Brain microvascular endothelial cell (primary cell): ENCODE data around the gene WWOX.

ENCODE experiments used
- DNase-seq: peaks from one replicate; pipeline ENCODE4 v3.0.0-alpha.2; 2020
- H3K27ac ChIP-seq: fragments of 250-450 bp; sonication (Bioruptor Pico); 2 replicates; pipeline ENCODE4 v1.5.1; 2020; ENCODE audit warnings: mild to moderate bottlenecking, moderate library complexity
- H3K27me3 ChIP-seq: fragments of 250-450 bp; sonication (Bioruptor Pico); replicated peaks from 2 replicates; pipeline ENCODE4 v1.5.1; 2020; ENCODE audit warnings: mild to moderate bottlenecking
- H3K36me3 ChIP-seq: fragments of 250-450 bp; sonication (Bioruptor Pico); replicated peaks from 2 replicates; pipeline ENCODE4 v1.5.1; 2020; ENCODE audit warnings: mild to moderate bottlenecking
- H3K4me3 ChIP-seq: 2 replicates; pipeline ENCODE4 v1.5.1; 2011; ENCODE audit warnings: low read depth, mild to moderate bottlenecking, control low read depth, low read length, moderate library complexity
- in situ Hi-C: cut with HindIII; loops from 2 replicates; pipeline ENCODE4 v1.10.0; 2017; ENCODE audit warnings: low sequenced_read_pairs, low pct_ligation_motif_present
- TF ChIP-seq, protein P1 (sequence below): IDR thresholded peaks from 2 replicates; pipeline ENCODE4 v1.5.1; 2011; ENCODE audit warnings: low read depth, mild to moderate bottlenecking, moderate library complexity, low read length, control low read depth, inconsistent platforms; ENCODE audit errors: missing control alignments

The WWOX gene

DNA sequence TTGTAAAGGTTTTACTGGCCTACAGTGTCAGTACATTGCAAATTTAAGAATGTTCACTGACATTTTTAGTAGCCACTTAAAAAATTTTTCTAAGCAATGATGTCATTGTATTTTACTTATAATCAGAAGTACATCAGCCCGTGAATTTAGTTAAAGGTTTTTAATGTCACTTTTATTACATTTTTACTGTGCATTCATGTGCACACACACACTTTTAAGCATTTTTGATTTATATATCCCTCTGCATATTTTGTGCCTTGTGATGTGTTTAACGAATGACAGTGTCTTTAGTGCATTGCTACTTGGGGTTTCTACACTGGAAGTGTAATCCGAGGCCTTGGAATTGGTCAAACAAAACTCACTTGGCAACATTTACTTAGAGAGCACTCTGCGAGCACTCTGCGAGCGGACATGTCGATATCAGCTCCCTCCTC is 190.4 kb downstream of the WWOX start:
- in situ Hi-C loops = no loop called here
- DNase-seq = no peak
- H3K4me3 ChIP-seq = no peak overlapping the region
- TF ChIP-seq, protein P1, sequence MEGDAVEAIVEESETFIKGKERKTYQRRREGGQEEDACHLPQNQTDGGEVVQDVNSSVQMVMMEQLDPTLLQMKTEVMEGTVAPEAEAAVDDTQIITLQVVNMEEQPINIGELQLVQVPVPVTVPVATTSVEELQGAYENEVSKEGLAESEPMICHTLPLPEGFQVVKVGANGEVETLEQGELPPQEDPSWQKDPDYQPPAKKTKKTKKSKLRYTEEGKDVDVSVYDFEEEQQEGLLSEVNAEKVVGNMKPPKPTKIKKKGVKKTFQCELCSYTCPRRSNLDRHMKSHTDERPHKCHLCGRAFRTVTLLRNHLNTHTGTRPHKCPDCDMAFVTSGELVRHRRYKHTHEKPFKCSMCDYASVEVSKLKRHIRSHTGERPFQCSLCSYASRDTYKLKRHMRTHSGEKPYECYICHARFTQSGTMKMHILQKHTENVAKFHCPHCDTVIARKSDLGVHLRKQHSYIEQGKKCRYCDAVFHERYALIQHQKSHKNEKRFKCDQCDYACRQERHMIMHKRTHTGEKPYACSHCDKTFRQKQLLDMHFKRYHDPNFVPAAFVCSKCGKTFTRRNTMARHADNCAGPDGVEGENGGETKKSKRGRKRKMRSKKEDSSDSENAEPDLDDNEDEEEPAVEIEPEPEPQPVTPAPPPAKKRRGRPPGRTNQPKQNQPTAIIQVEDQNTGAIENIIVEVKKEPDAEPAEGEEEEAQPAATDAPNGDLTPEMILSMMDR = no peak
- no peaks in the 10 kb centered on the region for H3K36me3 ChIP-seq
- H3K27ac ChIP-seq = no peak overlapping the region
- no peaks in the 10 kb centered on the region for H3K27me3 ChIP-seq

- Histone ChIP-seq H3K4me3 (no peak overlapping the region), H3K36me3 (no peaks in the 10 kb centered on the region), H3K27ac (no peak overlapping the region), H3K27me3 (no peaks in the 10 kb centered on the region)
- in situ Hi-C loops = no loop called here
- TF ChIP-seq, protein P1 = no peak
- DNase-seq = no peak
These were observed 190.9 kb downstream of the WWOX start for GRCh38 chr16:78290395-78290794.

DNA sequence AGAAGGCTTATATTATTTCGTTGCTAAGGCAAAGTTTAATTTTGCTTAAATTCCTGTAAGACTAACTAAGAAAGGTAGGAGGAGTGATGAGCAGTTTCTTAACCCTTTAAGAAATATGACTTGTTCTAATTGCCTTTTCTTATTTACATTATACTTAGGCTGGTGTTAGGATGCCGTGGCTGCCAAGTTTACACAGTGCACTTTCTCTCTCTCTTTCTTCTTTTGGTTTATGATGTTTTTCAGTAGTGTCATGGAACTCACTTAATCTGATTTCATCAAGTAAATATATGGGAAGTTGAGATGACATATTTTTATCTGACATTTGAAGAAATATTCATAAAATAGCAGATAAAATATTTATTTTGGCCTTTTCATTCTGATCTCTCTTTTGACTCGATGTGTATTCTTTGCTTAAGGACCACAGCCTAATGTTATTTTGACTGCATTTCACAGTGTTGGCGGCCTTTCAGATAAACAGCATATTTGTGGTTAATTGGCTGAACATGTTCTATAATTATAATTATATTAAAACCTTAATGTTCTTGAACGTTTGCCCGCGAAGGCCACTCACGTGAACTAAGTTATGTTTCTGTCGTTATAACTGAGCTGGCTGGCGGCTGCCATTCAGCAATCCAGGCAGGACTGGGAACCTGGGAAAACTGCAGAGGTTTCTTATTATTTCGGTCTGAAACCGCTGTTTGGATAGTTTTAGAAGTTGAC is 191.6 kb downstream of the WWOX start:
- no peak for DNase-seq
- no peak overlapping the region for H3K27ac ChIP-seq
- no peaks in the 10 kb centered on the region for H3K36me3 ChIP-seq
- no peaks in the 10 kb centered on the region for H3K27me3 ChIP-seq
- TF ChIP-seq, protein P1 = no peak
- no peak overlapping the region for H3K4me3 ChIP-seq
- in situ Hi-C loops = no loop called here

DNA sequence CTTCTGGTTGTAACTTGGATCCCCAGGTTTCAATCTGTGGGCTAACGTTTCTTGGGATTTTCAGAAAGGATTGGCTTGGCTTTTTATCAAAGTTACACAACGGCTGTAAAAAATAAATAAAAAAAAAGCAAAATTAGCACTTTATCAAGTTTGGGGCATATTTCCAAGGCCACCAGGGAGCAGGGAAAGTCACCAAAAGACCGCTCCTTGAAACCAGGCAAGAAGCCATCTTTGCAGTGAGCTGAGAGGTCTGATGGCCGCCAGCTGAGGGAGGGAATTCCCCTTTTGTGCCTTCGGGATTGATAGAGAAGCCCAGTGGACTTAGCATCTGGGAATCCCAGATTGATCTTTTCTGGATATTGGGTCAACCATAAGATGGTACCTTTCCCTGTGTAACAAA is 192.2 kb downstream of the WWOX start:
- TF ChIP-seq, protein P1 = no peak
- no peak for DNase-seq
- no peak overlapping the region for H3K4me3 ChIP-seq
- H3K36me3 ChIP-seq = no peaks in the 10 kb centered on the region
- H3K27ac ChIP-seq = no peak overlapping the region
- in situ Hi-C loops = no loop called here
- no peaks in the 10 kb centered on the region for H3K27me3 ChIP-seq

GRCh38 chr16:78292086-78292843 is 192.8 kb downstream of the WWOX start:
- TF ChIP-seq, protein P1 = no peak
- no peaks in the 10 kb centered on the region for H3K27me3 ChIP-seq
- no peak overlapping the region for H3K27ac ChIP-seq
- in situ Hi-C loops = no loop called here
- H3K4me3 ChIP-seq = no peak overlapping the region
- H3K36me3 ChIP-seq = no peaks in the 10 kb centered on the region
- no peak for DNase-seq
